CD8-positive, alpha-beta memory T cell (primary cell): ENCODE measurements around the gene MACROD1. TPM values are rescaled to one million over a fixed set of nuclear protein-coding genes. Genes with fewer than 3 reads are reported as not detected.

Experiments used
- CTCF ChIA-PET: fragments of 350-600 bp; sonication (Branson Sonifier 250); formaldehyde crosslinking; loops from one replicate; lab custom pipeline; 2021; ENCODE audit warnings: antibody characterized with exemption; lab: Charles Lee
- POLR2A ChIA-PET: fragments of 350-600 bp; sonication (Branson Sonifier 250); formaldehyde crosslinking; loops from one replicate; lab custom pipeline; 2021; ENCODE audit warnings: antibody characterized with exemption; lab: Charles Lee
- DNase-seq, 5 donors: peaks; one replicate each; pipeline versions ENCODE4 v3.0.0 to v3.0.0-alpha.2; 2020 to 2022; ENCODE audit warnings: mixed read lengths in 1 of 5
- H3K27ac ChIP-seq: one replicate; pipeline ENCODE4 v1.7.0; 2013; ENCODE audit warnings: low read depth, mild to moderate bottlenecking, low read length, moderate library complexity
- H3K27me3 ChIP-seq: 2 replicates; pipeline ENCODE4 v1.7.0; 2013; ENCODE audit warnings: low read length, mild to moderate bottlenecking; ENCODE audit not compliant: insufficient read depth, poor library complexity, severe bottlenecking
- H3K36me3 ChIP-seq: 2 replicates; pipeline ENCODE4 v1.7.0; 2013; ENCODE audit warnings: mild to moderate bottlenecking, low read length, moderate library complexity; ENCODE audit not compliant: insufficient read depth
- H3K4me1 ChIP-seq: 2 replicates; pipeline ENCODE4 v1.7.0; 2013; ENCODE audit warnings: mild to moderate bottlenecking, low read length, moderate library complexity; ENCODE audit not compliant: insufficient read depth
- H3K4me3 ChIP-seq: 2 replicates; pipeline ENCODE4 v1.7.0; 2013; ENCODE audit warnings: mild to moderate bottlenecking, low read length
- H3K9me3 ChIP-seq: 2 replicates; pipeline ENCODE4 v1.7.0; 2013; ENCODE audit warnings: mild to moderate bottlenecking, low read length
- H3K27ac Mint-ChIP-seq, 8 donors: one replicate each; pipeline ENCODE4 v1.8.0; 2020 to 2021; ENCODE audit warnings: mixed read lengths in 8 of 8, mild to moderate bottlenecking in 6 of 8, inconsistent platforms in 3 of 8, moderate library complexity in 3 of 8
- H3K27me3 Mint-ChIP-seq, 2 donors: one replicate each; pipeline ENCODE4 v1.8.0; 2020 to 2021; ENCODE audit warnings: mixed read lengths in 2 of 2, mild to moderate bottlenecking in 1 of 2, moderate library complexity in 1 of 2
- H3K36me3 Mint-ChIP-seq, 3 donors: one replicate each; pipeline ENCODE4 v1.8.0; 2020 to 2021; ENCODE audit warnings: mixed read lengths in 3 of 3, inconsistent platforms in 1 of 3, mild to moderate bottlenecking in 1 of 3
- H3K4me1 Mint-ChIP-seq, 3 donors: one replicate each; pipeline ENCODE4 v1.8.0; 2020 to 2021; ENCODE audit warnings: mixed read lengths in 3 of 3, inconsistent platforms in 1 of 3, mild to moderate bottlenecking in 1 of 3
- H3K4me3 Mint-ChIP-seq, 7 donors: one replicate each; pipeline ENCODE4 v1.8.0; 2020 to 2021; ENCODE audit warnings: mixed read lengths in 7 of 7, mild to moderate bottlenecking in 6 of 7, moderate library complexity in 4 of 7, inconsistent platforms in 2 of 7
- H3K9me3 Mint-ChIP-seq, 5 donors: one replicate each; pipeline ENCODE4 v1.8.0; 2020 to 2022; ENCODE audit warnings: mixed read lengths in 5 of 5, mild to moderate bottlenecking in 3 of 5, moderate library complexity in 2 of 5, inconsistent platforms in 1 of 5
- polyA plus RNA-seq: library from polyadenylated mRNA; unstranded; fragments of 300-500 nt; fragmentation: Illumina TruSeq; gene quantifications from one replicate; pipeline ENCODE4 v1.2.3, GENCODE V29; 2021
- total RNA-seq, 2 experiments: library from RNA; stranded (reverse); gene quantifications; one replicate each; pipeline ENCODE4 v1.2.3, GENCODE V29; 2021

MACROD1 gene
- total and polyA plus RNA-seq, 3 experiments from 2014 or later: 9.2 to 25.5 (median 19.6) TPM

- no peaks in the 10 kb centered on the region for H3K36me3 ChIP-seq
- Mint-ChIP-seq H3K9me3 (no peaks in the 10 kb centered on the region), H3K27ac (peak overlapping the region in 1 of 8 donors; percentile 85), H3K4me1 (no peaks in the 10 kb centered on the region), H3K36me3 (no peaks in the 10 kb centered on the region), H3K27me3 (no peaks in the 10 kb centered on the region), H3K4me3 (no peak overlapping the region)
- H3K9me3 ChIP-seq: no peaks in the 10 kb centered on the region
- no peak overlapping the region for H3K27ac ChIP-seq
- no peak overlapping the region for H3K4me3 ChIP-seq
- no peaks in the 10 kb centered on the region for H3K27me3 ChIP-seq
- ChIA-PET POLR2A (no interaction called here), CTCF (interaction anchor here (1.0 to 1.3 kb wide), 3 partner anchors 15 to 136 kb away, joined by 3 to 4 read pairs (median 3); no protein-coding TSS in a partner anchor)
- DNase-seq: no peak
- H3K4me1 ChIP-seq: no peaks in the 10 kb centered on the region
Measured at GRCh38 chr11:64136765-64137441, 29.0 kb downstream of the MACROD1 start.

DNA sequence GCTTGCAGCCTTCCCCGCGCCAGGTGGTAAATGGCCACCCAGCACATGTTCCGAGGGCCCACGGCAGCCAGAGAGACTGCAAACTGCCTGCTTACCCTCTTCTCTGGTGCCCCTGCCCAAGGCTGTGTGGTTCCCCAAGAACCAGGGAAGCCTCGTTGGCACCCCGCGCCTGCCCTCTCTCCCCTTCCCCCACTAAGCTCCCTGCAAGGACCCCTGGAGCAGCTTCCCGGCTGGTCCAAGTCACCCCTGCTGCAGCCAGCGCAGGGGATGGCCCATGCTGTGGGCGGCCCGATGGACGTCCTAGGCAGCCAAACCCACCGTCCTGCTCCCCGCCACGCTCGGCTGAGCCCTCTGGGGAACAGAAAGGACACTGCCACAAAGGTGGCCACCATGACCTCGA is 30.2 kb downstream of the MACROD1 start:
- H3K27ac Mint-ChIP-seq: no peak overlapping the region
- no peak overlapping the region for H3K4me3 Mint-ChIP-seq
- DNase-seq: no peak
- no peaks in the 10 kb centered on the region for H3K36me3 Mint-ChIP-seq
- H3K9me3 ChIP-seq: no peaks in the 10 kb centered on the region
- H3K4me1 Mint-ChIP-seq: no peaks in the 10 kb centered on the region
- H3K27ac ChIP-seq: no peak overlapping the region
- H3K9me3 Mint-ChIP-seq: no peaks in the 10 kb centered on the region
- H3K27me3 Mint-ChIP-seq: no peaks in the 10 kb centered on the region
- H3K36me3 ChIP-seq: no peaks in the 10 kb centered on the region
- no peaks in the 10 kb centered on the region for H3K27me3 ChIP-seq
- no peaks in the 10 kb centered on the region for H3K4me1 ChIP-seq
- ChIA-PET POLR2A (no interaction called here), CTCF (interaction anchor here (1.0 kb wide), 2 partner anchors 16 to 18 kb away, joined by 3 to 4 read pairs; no protein-coding TSS in a partner anchor)
- no peak overlapping the region for H3K4me3 ChIP-seq

DNA sequence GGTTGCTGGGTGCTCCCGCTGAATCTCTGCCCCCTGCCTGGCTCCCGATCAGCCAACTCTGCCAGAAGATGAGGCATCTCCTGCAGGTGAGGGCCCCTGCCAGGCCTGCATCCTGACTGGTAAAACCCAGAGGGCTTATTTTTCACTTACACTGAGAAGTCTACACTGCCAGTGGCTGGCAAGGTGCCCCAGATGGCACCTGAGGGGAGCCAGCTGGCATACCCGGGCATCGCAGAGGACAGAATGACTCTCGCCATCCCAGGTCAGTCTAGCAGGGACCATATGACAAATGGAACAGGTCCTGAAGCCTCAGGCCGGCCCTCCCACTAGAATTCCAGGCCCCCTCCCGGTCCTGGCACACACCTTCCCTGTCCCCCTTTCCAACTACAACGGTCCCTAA is 30.9 kb downstream of the MACROD1 start:
- no peak overlapping the region for H3K4me3 Mint-ChIP-seq
- ChIA-PET CTCF (no interaction called here), POLR2A (no interaction called here)
- H3K9me3 Mint-ChIP-seq: no peaks in the 10 kb centered on the region
- DNase-seq: no peak
- H3K4me1 ChIP-seq: no peaks in the 10 kb centered on the region
- no peaks in the 10 kb centered on the region for H3K9me3 ChIP-seq
- H3K4me1 Mint-ChIP-seq: no peaks in the 10 kb centered on the region
- H3K4me3 ChIP-seq: no peak overlapping the region
- H3K27ac ChIP-seq: no peak overlapping the region
- no peaks in the 10 kb centered on the region for H3K36me3 ChIP-seq
- H3K27me3 Mint-ChIP-seq: no peaks in the 10 kb centered on the region
- no peaks in the 10 kb centered on the region for H3K27me3 ChIP-seq
- H3K27ac Mint-ChIP-seq: no peak overlapping the region
- H3K36me3 Mint-ChIP-seq: no peaks in the 10 kb centered on the region

- Mint-ChIP-seq H3K9me3 (no peaks in the 10 kb centered on the region), H3K4me1 (no peaks in the 10 kb centered on the region), H3K27ac (peak overlapping the region in 1 of 8 donors; percentile 68), H3K27me3 (no peaks in the 10 kb centered on the region), H3K36me3 (no peaks in the 10 kb centered on the region), H3K4me3 (no peak overlapping the region)
- no peak overlapping the region for H3K27ac ChIP-seq
- ChIA-PET CTCF (no interaction called here), POLR2A (no interaction called here)
- no peaks in the 10 kb centered on the region for H3K4me1 ChIP-seq
- no peaks in the 10 kb centered on the region for H3K27me3 ChIP-seq
- H3K9me3 ChIP-seq: no peaks in the 10 kb centered on the region
- no peak for DNase-seq
- H3K36me3 ChIP-seq: no peaks in the 10 kb centered on the region
- H3K4me3 ChIP-seq: no peak overlapping the region
Measured at GRCh38 chr11:64132982-64133705, 32.8 kb downstream of the MACROD1 start.

GRCh38 chr11:64132191-64132771 is 33.6 kb downstream of the MACROD1 start:
- no peaks in the 10 kb centered on the region for H3K27me3 Mint-ChIP-seq
- POLR2A ChIA-PET: no interaction called here

DNA sequence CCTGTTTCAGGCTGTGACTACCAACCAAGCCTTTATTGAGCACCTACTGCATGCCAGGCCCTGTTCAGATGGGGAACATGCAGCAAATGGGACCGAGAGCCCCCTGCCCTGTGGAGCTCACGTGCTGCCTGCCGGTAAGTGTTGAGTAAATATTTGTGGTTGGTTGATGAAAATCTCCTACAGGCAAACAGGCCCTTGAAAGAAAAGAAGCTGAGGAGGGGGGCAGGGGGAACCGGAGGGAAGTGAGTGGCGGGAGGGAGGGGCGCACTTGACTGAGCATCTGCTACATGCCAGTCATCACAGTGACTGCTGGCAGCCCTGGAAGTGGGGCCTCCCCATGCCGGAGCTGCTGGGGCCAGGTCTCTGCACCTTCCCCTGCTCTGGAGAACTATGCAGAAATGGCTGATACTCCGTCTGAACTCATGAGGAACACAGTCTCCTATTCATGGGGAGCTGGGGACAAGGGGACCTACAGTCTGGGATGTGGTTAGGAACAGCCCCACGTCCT is 34.2 kb downstream of the MACROD1 start:
- Mint-ChIP-seq H3K4me1 (no peaks in the 10 kb centered on the region), H3K9me3 (no peaks in the 10 kb centered on the region), H3K4me3 (no peak overlapping the region), H3K36me3 (no peaks in the 10 kb centered on the region), H3K27me3 (no peaks in the 10 kb centered on the region), H3K27ac (no peak overlapping the region)
- no peak overlapping the region for H3K4me3 ChIP-seq
- H3K36me3 ChIP-seq: no peaks in the 10 kb centered on the region
- no peaks in the 10 kb centered on the region for H3K4me1 ChIP-seq
- H3K27ac ChIP-seq: no peak overlapping the region
- no peaks in the 10 kb centered on the region for H3K27me3 ChIP-seq
- ChIA-PET POLR2A (no interaction called here), CTCF (no interaction called here)
- no peak for DNase-seq
- no peaks in the 10 kb centered on the region for H3K9me3 ChIP-seq

More at GRCh38 chr11:64132191-64132771, 33.6 kb downstream of the MACROD1 start:
- no peaks in the 10 kb centered on the region for H3K36me3 Mint-ChIP-seq
- DNase-seq: no peak
- Histone ChIP-seq H3K4me1 (no peaks in the 10 kb centered on the region), H3K36me3 (no peaks in the 10 kb centered on the region), H3K27me3 (no peaks in the 10 kb centered on the region), H3K9me3 (no peaks in the 10 kb centered on the region), H3K27ac (no peak overlapping the region), H3K4me3 (no peak overlapping the region)
- CTCF ChIA-PET: no interaction called here
- no peaks in the 10 kb centered on the region for H3K4me1 Mint-ChIP-seq
- no peak overlapping the region for H3K27ac Mint-ChIP-seq
- H3K9me3 Mint-ChIP-seq: no peaks in the 10 kb centered on the region
- H3K4me3 Mint-ChIP-seq: no peak overlapping the region

GRCh38 chr11:64130618-64131017 is 35.3 kb downstream of the MACROD1 start:
- no peaks in the 10 kb centered on the region for H3K9me3 Mint-ChIP-seq
- DNase-seq: no peak
- Histone ChIP-seq H3K4me3 (no peak overlapping the region), H3K27me3 (no peaks in the 10 kb centered on the region), H3K27ac (no peak overlapping the region), H3K9me3 (no peaks in the 10 kb centered on the region), H3K36me3 (no peaks in the 10 kb centered on the region), H3K4me1 (no peaks in the 10 kb centered on the region)
- H3K4me1 Mint-ChIP-seq: no peaks in the 10 kb centered on the region
- no peaks in the 10 kb centered on the region for H3K27me3 Mint-ChIP-seq
- ChIA-PET POLR2A (no interaction called here), CTCF (no interaction called here)
- H3K36me3 Mint-ChIP-seq: no peaks in the 10 kb centered on the region
- no peak overlapping the region for H3K27ac Mint-ChIP-seq
- no peak overlapping the region for H3K4me3 Mint-ChIP-seq

- H3K4me3 ChIP-seq: no peak overlapping the region
- POLR2A ChIA-PET: no interaction called here
- no peak for DNase-seq
- Mint-ChIP-seq H3K27me3 (no peaks in the 10 kb centered on the region), H3K4me3 (no peak overlapping the region), H3K27ac (no peak overlapping the region), H3K36me3 (no peaks in the 10 kb centered on the region), H3K9me3 (no peaks in the 10 kb centered on the region), H3K4me1 (no peaks in the 10 kb centered on the region)
- H3K27me3 ChIP-seq: no peaks in the 10 kb centered on the region
- no peaks in the 10 kb centered on the region for H3K4me1 ChIP-seq
- no peak overlapping the region for H3K27ac ChIP-seq
- H3K9me3 ChIP-seq: no peaks in the 10 kb centered on the region
- no peaks in the 10 kb centered on the region for H3K36me3 ChIP-seq
- CTCF ChIA-PET: no interaction called here
Measured at GRCh38 chr11:64129403-64129802, 36.5 kb downstream of the MACROD1 start.
